Mesothelial cell of epicardium (in vitro differentiated cells): ENCODE results near the gene AK9. TPM values are rescaled to one million over a fixed set of nuclear protein-coding genes. Genes with fewer than 3 reads are reported as not detected.
A peak's percentile ranks its signal among the peaks of the same experiment; 100 is the strongest.
"Not testable (repeated sequence)": the region's sequence is repeated elsewhere in the genome, so short reads cannot be mapped to it uniquely, and the experiment has no call there.

Source experiments
- DNase-seq, 2 experiments: peaks; one replicate each; pipeline ENCODE4 v3.0.0; 2021; ENCODE audit warnings: low spot score in 2 of 2; ENCODE audit not compliant: unreplicated experiment in 2 of 2
- H3K27ac Mint-ChIP-seq: 2 replicates; pipeline ENCODE4 v1.8.0; 2021; ENCODE audit warnings: mixed read lengths
- H3K27me3 Mint-ChIP-seq: 2 replicates; pipeline ENCODE4 v1.8.0; 2021; ENCODE audit warnings: low read depth, mixed read lengths
- H3K36me3 Mint-ChIP-seq: 2 replicates; pipeline ENCODE4 v1.8.0; 2021; ENCODE audit warnings: mixed read lengths
- H3K4me1 Mint-ChIP-seq: 2 replicates; pipeline ENCODE4 v1.8.0; 2021; ENCODE audit warnings: mixed read lengths
- H3K4me3 Mint-ChIP-seq: 2 replicates; pipeline ENCODE4 v1.8.0; 2021; ENCODE audit warnings: mild to moderate bottlenecking, moderate library complexity, mixed read lengths
- H3K9me3 Mint-ChIP-seq: 2 replicates; pipeline ENCODE4 v1.8.0; 2021; ENCODE audit warnings: mixed read lengths
- total RNA-seq: library from RNA; stranded (reverse); gene quantifications from 3 replicates; pipeline ENCODE4 v1.2.1, GENCODE V29; 2021
- TF ChIP-seq, protein P1 (sequence below): fragments of 200-600 bp; sonication (generic); IDR thresholded peaks from one replicate; pipeline ENCODE4 v1.5.0; 2021; ENCODE audit warnings: antibody characterized with exemption; ENCODE audit not compliant: unreplicated experiment

The AK9 gene
- total RNA-seq, 1 donor from 2014 or later = 6.7 TPM

DNA sequence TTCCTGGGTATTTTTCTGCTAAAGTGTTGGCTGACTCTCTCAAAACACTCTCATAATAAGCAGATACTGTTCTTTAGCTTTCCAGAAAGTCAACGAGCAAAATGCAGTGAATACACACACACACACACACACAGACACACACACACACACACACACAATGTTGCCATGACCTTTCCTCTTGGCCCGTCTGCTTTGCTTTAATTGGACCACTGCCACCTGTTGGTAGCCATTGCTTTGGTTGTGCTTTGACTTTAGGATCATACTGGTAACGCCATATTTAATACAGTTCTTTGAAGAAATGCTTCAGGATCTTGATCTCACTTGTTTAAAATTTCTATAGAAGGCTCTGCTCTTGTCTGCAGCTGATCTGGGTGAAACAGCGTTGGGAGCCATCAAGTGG, 4.5 kb upstream of the AK9 start:
- TF ChIP-seq, protein P1, sequence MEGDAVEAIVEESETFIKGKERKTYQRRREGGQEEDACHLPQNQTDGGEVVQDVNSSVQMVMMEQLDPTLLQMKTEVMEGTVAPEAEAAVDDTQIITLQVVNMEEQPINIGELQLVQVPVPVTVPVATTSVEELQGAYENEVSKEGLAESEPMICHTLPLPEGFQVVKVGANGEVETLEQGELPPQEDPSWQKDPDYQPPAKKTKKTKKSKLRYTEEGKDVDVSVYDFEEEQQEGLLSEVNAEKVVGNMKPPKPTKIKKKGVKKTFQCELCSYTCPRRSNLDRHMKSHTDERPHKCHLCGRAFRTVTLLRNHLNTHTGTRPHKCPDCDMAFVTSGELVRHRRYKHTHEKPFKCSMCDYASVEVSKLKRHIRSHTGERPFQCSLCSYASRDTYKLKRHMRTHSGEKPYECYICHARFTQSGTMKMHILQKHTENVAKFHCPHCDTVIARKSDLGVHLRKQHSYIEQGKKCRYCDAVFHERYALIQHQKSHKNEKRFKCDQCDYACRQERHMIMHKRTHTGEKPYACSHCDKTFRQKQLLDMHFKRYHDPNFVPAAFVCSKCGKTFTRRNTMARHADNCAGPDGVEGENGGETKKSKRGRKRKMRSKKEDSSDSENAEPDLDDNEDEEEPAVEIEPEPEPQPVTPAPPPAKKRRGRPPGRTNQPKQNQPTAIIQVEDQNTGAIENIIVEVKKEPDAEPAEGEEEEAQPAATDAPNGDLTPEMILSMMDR = no peak
- no peak for DNase-seq
- Mint-ChIP-seq H3K4me3 (no peak overlapping the region), H3K27me3 (no peaks in the 10 kb centered on the region), H3K27ac (no peak overlapping the region), H3K36me3 (peaks cover 11% of the 10 kb centered on the region), H3K9me3 (peaks cover 9% of the 10 kb centered on the region), H3K4me1 (peaks cover 13% of the 10 kb centered on the region)

DNA sequence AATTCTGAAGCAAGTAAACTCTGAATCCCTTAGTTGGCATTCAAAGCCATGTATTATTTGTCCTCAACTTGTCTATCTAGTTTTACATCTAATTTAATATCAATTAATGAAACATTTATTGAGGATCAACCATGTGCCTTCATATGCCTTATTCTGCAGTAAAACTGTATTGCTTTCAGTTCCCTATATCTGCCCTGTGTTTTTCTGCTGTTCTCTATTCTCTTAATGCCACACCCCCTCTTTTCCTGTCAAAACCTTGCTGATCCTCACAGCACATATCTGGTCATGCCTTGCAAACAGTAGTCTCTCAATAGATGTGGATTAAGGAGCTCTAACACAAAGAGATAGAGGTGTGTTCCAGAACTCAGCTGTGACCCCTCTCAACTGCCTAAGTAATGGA, 2.1 kb upstream of the AK9 start:
- H3K4me1 Mint-ChIP-seq = peaks cover 21% of the 10 kb centered on the region

DNA sequence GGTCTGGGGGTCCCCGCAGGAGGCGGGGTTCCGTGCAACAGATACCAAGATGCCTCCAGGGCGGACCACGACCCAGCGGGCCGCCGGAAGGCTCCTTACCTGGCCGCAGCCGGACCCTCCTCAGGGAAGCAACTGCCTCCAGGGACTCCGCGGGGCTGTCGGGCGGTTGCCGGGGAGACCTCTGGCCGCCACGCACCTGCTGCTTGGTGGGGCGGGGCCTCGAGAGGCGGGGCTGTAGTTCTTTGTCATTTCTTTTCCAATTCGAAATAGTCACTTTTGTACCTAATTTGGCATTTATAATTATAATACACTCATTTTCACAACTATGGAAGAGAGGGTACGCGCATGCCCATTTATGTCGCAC, 647 bp downstream of the AK9 start:
- H3K27me3 Mint-ChIP-seq = peaks cover 14% of the 10 kb centered on the region
- H3K4me3 Mint-ChIP-seq = peak overlapping the region; percentile 85
- TF ChIP-seq, protein P1 = no peak
- H3K36me3 Mint-ChIP-seq = no peaks in the 10 kb centered on the region
- peak in 1 of 2 experiments; percentile 72 for DNase-seq
- H3K27ac Mint-ChIP-seq = peak overlapping the region; percentile 91
- peaks cover 21% of the 10 kb centered on the region for H3K4me1 Mint-ChIP-seq
- no peaks in the 10 kb centered on the region for H3K9me3 Mint-ChIP-seq

More for the DNA sequence above, 2.1 kb upstream of the AK9 start:
- no peak for DNase-seq
- H3K36me3 Mint-ChIP-seq = peaks cover 11% of the 10 kb centered on the region
- H3K27ac Mint-ChIP-seq = no peak overlapping the region
- H3K9me3 Mint-ChIP-seq = peaks cover 9% of the 10 kb centered on the region
- H3K4me3 Mint-ChIP-seq = no peak overlapping the region
- H3K27me3 Mint-ChIP-seq = peaks cover 14% of the 10 kb centered on the region
- TF ChIP-seq, protein P1 = no peak

DNA sequence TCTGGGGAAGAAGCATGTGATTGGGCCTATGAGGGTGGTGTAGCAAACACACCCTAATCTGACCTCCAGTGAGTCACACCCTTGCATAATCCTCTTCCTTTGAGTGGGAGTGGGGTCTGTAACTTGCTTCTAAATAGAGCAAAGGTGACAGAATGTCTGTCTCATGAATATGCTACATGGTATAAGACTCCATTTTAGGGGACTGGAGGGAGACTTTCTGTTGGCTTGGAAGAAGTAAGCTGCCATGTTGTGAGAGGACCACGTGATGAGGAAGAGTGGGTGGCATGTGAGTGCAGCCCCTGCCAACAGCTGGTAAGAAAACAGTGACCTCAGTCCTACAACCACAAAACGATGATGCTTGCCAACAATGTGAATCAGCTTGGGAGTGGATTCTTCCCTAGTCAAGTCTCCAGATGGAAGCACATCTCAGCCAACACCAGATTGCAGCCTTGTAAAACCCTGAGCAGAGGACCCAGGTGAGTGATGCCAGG, 3.7 kb downstream of the AK9 start:
- Mint-ChIP-seq H3K36me3 (peaks cover 14% of the 10 kb centered on the region), H3K27ac (no peak overlapping the region), H3K27me3 (peaks cover 14% of the 10 kb centered on the region), H3K9me3 (peaks cover 20% of the 10 kb centered on the region), H3K4me3 (no peak overlapping the region), H3K4me1 (peaks cover 17% of the 10 kb centered on the region)
- TF ChIP-seq, protein P1 = no peak
- DNase-seq = no peak

DNA sequence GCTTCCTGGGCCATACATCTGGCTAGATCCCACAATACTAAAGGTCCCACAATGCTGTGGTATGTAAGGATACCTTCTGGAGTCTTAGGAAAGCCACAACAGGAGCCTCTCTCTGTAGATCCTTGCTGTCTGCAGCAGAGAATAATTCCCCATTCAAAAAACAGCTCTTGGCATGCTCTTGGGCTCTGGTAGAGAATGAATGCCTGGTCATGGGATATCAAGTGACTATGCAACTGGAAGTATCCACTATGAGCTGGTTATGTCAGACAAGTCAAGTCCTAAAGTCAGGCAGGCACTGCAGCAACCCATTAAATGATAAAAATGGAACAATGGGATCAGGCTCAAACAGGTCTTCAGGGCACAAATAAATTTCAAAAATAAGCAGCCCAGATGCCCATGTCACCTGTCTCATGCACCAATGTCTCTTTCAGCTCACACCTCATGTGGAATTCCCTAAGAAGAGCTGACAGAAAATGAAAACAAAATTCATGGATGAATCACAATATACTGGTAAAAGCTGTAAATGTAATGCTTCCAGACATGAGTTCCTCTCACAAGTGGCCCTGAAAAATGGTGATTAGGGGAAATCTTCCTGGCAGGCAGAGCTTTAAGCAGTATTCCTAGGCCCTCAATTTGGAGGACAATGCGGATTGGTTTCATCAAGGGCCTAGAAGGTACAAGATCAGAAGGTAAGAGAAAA, 4.3 kb downstream of the AK9 start:
- Mint-ChIP-seq H3K9me3 (peaks cover 24% of the 10 kb centered on the region), H3K36me3 (peaks cover 14% of the 10 kb centered on the region), H3K27me3 (peaks cover 14% of the 10 kb centered on the region), H3K4me3 (no peak overlapping the region), H3K4me1 (peaks cover 11% of the 10 kb centered on the region), H3K27ac (no peak overlapping the region)
- TF ChIP-seq, protein P1 = no peak
- DNase-seq = no peak

DNA sequence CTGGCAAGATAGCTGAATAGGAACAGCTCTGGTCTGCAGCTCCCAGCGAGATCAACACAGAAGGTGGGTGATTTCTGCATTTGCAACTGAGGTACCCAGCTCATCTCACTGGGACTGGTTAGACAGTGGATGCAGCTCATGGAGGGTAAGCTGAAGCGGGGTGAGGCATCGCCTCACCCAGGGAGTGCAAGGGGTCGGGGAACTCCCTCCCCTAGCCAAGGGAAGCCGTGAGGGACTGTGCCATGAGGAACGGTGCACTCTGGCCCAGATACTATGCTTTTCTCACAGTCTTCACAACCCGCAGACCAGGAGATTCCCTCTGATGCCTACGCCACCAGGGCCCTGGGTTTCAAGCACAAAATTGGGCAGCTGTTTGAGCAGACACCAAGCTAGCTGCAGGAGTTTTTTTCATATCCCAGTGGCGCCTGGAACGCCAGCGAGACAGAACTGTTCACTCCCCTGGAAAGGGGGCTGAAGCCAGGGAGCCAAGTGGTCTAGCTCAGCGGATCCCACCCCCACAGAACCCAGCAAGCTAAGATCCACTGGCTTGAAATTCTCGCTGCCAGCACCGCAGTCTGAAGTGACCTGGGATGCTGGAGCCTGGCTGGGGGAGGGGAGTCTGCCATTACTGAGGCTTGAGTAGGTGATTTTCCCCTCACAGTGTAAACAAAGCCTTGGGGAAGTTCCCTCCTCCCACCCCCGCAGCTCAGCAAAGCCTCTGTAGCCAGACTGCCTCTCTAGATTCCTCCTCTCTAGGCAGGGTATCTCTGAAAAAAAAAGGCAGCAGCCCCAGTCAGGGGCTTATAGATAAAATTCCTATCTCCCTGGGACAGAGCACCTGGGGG, 12.1 kb downstream of the AK9 start:
- not testable (repeated sequence) for H3K27me3 Mint-ChIP-seq, H3K4me1 Mint-ChIP-seq, DNase-seq
- Mint-ChIP-seq H3K4me3 (peak overlapping the region; percentile 50), H3K36me3 (peaks cover 13% of the 10 kb centered on the region), H3K27ac (peak overlapping the region; percentile 82), H3K9me3 (peaks cover 35% of the 10 kb centered on the region)
